K562 (cell line): Measurements from ENCODE around the gene SLC28A3. TPM values are rescaled to one million over a fixed set of nuclear protein-coding genes. Genes with fewer than 3 reads are reported as not detected.
"Not testable (repeated sequence)": the region's sequence is repeated elsewhere in the genome, so short reads cannot be mapped to it uniquely, and the experiment has no call there.

Experiments
- ATAC-seq: fragments of 200-7000 bp; cut with Tn5 transposase; 3 replicates; pipeline ENCODE4 v1.9.1; 2020; ENCODE audit warnings: moderate library complexity
- BruUV-seq: library from RNA; stranded (reverse); fragments of 400-500 nt; replicated peaks from 2 replicates; lab custom pipeline; 2021; lab: Mats Ljungman, UMichigan
- CTCF ChIA-PET: fragments of 300-600 bp; formaldehyde crosslinking; extraction: SDS; loops from one replicate; lab custom pipeline; 2021; ENCODE audit warnings: low intra/inter-chr PET ratio; lab: Yijun Ruan, JAX
- POLR2A ChIA-PET: fragments of 300-600, 350-650 bp; sonication (Branson Sonifier 250); formaldehyde crosslinking; extraction: SDS; loops from one replicate; lab custom pipeline; 2021; ENCODE audit warnings: antibody characterized with exemption, inconsistent platforms; lab: Yijun Ruan, JAX
- DNase-seq, 4 experiments: peaks; one replicate each; pipeline versions ENCODE4 v3.0.0 to v3.0.0-alpha.2; 2011 to 2018; ENCODE audit warnings: low spot score in 3 of 4, mixed read lengths in 3 of 4; ENCODE audit errors: extremely low read depth in 1 of 4
- FAIRE-seq: peaks from 2 replicates; lab custom pipeline; 2011; peaks lifted over from hg19 to GRCh38; lab: Jason Lieb, UNC
- H2AFZ ChIP-seq: 2 replicates; pipeline ENCODE4 v1.6.0; 2011; ENCODE audit warnings: low read depth, low read length, control low read depth, inconsistent platforms
- H3K27ac ChIP-seq: fragments of 200-600 bp; 3 replicates; pipeline ENCODE4 v1.8.0; 2011; ENCODE audit warnings: low read depth, mild to moderate bottlenecking, control low read depth, inconsistent platforms, low read length, moderate library complexity, mixed read lengths; ENCODE audit errors: extremely low read depth
- H3K27me3 ChIP-seq, 2 experiments: fragments of 300-600 bp in 1 of 2; 2 replicates in 1 of 2; 3 replicates in 1 of 2; pipeline versions ENCODE4 v1.6.0 to v1.8.0; 2011; ENCODE audit warnings: inconsistent platforms in 2 of 2, low read length in 2 of 2, mild to moderate bottlenecking in 1 of 2, mixed read lengths in 1 of 2, moderate library complexity in 1 of 2; ENCODE audit not compliant: control insufficient read depth in 2 of 2, insufficient read depth in 2 of 2
- H3K36me3 ChIP-seq: fragments of 300-600 bp; 3 replicates; pipeline ENCODE4 v1.8.0; 2011; ENCODE audit warnings: mild to moderate bottlenecking, low read length, inconsistent platforms; ENCODE audit not compliant: control insufficient read depth, insufficient read depth
- H3K4me1 ChIP-seq, 2 experiments: fragments of 200-600 bp in 1 of 2; replicated peaks in 1 of 2; 2 replicates in 1 of 2; 3 replicates in 1 of 2; pipeline versions ENCODE4 v1.5.1 to v1.8.0; 2011; ENCODE audit warnings: inconsistent platforms in 2 of 2, low read length in 2 of 2, mild to moderate bottlenecking in 1 of 2, mixed read lengths in 1 of 2, moderate library complexity in 1 of 2; ENCODE audit not compliant: control insufficient read depth in 2 of 2, insufficient read depth in 2 of 2
- H3K4me2 ChIP-seq: 2 replicates; pipeline ENCODE4 v1.6.1; 2011; ENCODE audit warnings: low read length, control low read depth, inconsistent platforms, mixed read lengths; ENCODE audit not compliant: insufficient read depth
- H3K4me3 ChIP-seq: fragments of 200-600 bp; sonication (generic), shearing (Covaris generic); 2 replicates; pipeline ENCODE4 v1.5.1; 2016; ENCODE audit warnings: control low read depth, inconsistent platforms
- H3K79me2 ChIP-seq: fragments of 200-600 bp; 3 replicates; pipeline ENCODE4 v1.8.0; 2011; ENCODE audit warnings: low read length, inconsistent platforms; ENCODE audit not compliant: control insufficient read depth, insufficient read depth
- H3K9ac ChIP-seq, 2 experiments: 2 replicates each; pipeline versions ENCODE4 v1.6.0 to v1.6.1; 2011; ENCODE audit warnings: low read depth in 2 of 2, low read length in 2 of 2, control low read depth in 1 of 2, inconsistent platforms in 1 of 2, mild to moderate bottlenecking in 1 of 2, mixed read lengths in 1 of 2; ENCODE audit not compliant: insufficient read depth in 1 of 2
- H3K9me1 ChIP-seq: one replicate; pipeline ENCODE4 v1.6.0; 2011; ENCODE audit warnings: inconsistent platforms, mild to moderate bottlenecking, low read length, moderate library complexity; ENCODE audit not compliant: control insufficient read depth, insufficient read depth
- H3K9me3 ChIP-seq: replicated peaks from 2 replicates; pipeline ENCODE4 v1.5.1; 2011; ENCODE audit warnings: low read depth, low read length, inconsistent platforms; ENCODE audit not compliant: control insufficient read depth, insufficient read depth
- H4K20me1 ChIP-seq: replicated peaks from 2 replicates; pipeline ENCODE4 v1.6.1; 2011; ENCODE audit warnings: low read length, inconsistent platforms, mixed read lengths; ENCODE audit not compliant: control insufficient read depth, insufficient read depth
- HINFP ChIP-seq: fragments of 450-650 bp; conservative IDR thresholded peaks from 2 replicates; pipeline ENCODE4 v1.6.1; 2016; ENCODE audit warnings: missing genetic modification characterization, low read depth, mild to moderate bottlenecking, control low read depth, missing compliant biosample characterization
- WGBS: fragments of 100-300 bp; shearing (Covaris generic); methylation state at CpG from one replicate; pipeline ENCODE4 v1.1.6; 2016; ENCODE audit warnings: low coverage, mixed read lengths; ENCODE audit not compliant: insufficient coverage; ENCODE audit errors: missing lambda C conversion rate; 5-methylcytosine and 5-hydroxymethylcytosine counted together
- in situ Hi-C: fragments of 300-500 bp; cut with MboI; formaldehyde crosslinking; loops from 4 replicates; pipeline ENCODE4 v1.15.0; 2018; ENCODE audit warnings: inconsistent platforms, mixed read lengths
- intact Hi-C: fragments of 100-400 bp; cut with micrococcal nuclease; formaldehyde crosslinking; loops from 2 replicates; pipeline ENCODE4 v1.14.2; 2022
- polyA plus RNA-seq, 8 experiments: library from polyadenylated mRNA; depleted of rRNA in 4 of 8; stranded (reverse) in 5 of 8; unstranded in 3 of 8; fragments of >200 nt; fragmentation: Nextera tagmentation in 2 of 8; fragmentation: Illumina TruSeq in 1 of 8; extraction: Ambion mirVana in 2 of 8; extraction: Trizol in 1 of 8; gene quantifications; 2 replicates each; pipeline versions ENCODE4 v1.2.1 to v1.2.3, GENCODE V29; 2011 to 2014; ENCODE audit warnings: inconsistent platforms in 1 of 8, missing spikeins in 1 of 8
- total RNA-seq, 7 experiments: library from RNA; depleted of rRNA in 6 of 7; stranded (reverse); fragments of >200 nt in 6 of 7; fragmentation: Illumina TruSeq in 2 of 7; extraction: Trizol in 2 of 7; gene quantifications; 2 replicates each; pipeline versions ENCODE4 v1.2.1 to v1.2.3, GENCODE V29; 2011 to 2021; ENCODE audit warnings: low replicate concordance in 1 of 7

The SLC28A3 gene
- total and polyA plus RNA-seq, 9 of the 15 experiments (the other 6 are each of a cell fraction or from before 2014, with no cell fraction given), result not detected

- no peak overlapping the region for H3K4me2 ChIP-seq
- ATAC-seq (no peak), DNase-seq (no peak), FAIRE-seq (no peak)
- H3K27me3 ChIP-seq, result no peaks in the 10 kb centered on the region
- no peaks in the 10 kb centered on the region for H3K4me1 ChIP-seq
- no peak overlapping the region for H2AFZ ChIP-seq
- no peaks in the 10 kb centered on the region for H3K79me2 ChIP-seq
- H4K20me1 ChIP-seq, result no peaks in the 10 kb centered on the region
- no peak overlapping the region for H3K27ac ChIP-seq
- ChIA-PET POLR2A (no interaction called here), CTCF (no interaction called here)
- H3K9me1 ChIP-seq, result no peaks in the 10 kb centered on the region
- 71% methylated on average over 1 of the region's 1 CpG for WGBS
- BruUV-seq, result no TSS peak
- TF ChIP-seq HINFP (tag), result no peak
- no peak overlapping the region for H3K4me3 ChIP-seq
- H3K36me3 ChIP-seq, result no peaks in the 10 kb centered on the region
- H3K9ac ChIP-seq, result no peak overlapping the region
- H3K9me3 ChIP-seq, result no peaks in the 10 kb centered on the region
- in situ Hi-C loops, result no loop called here
- intact Hi-C loops, result no loop called here
These were observed 26.1 kb upstream of the SLC28A3 start for GRCh38 chr9:84366683-84367082.

GRCh38 chr9:84364894-84365490 lies 24.4 kb upstream of the SLC28A3 start:
- in situ Hi-C loops, result not testable (repeated sequence)

More at GRCh38 chr9:84364894-84365490, 24.4 kb upstream of the SLC28A3 start:
- BruUV-seq, H4K20me1 ChIP-seq, H3K9ac ChIP-seq, intact Hi-C loops, H3K27ac ChIP-seq, H3K9me3 ChIP-seq, H3K79me2 ChIP-seq, H2AFZ ChIP-seq, H3K4me3 ChIP-seq, FAIRE-seq, CTCF ChIA-PET, H3K4me1 ChIP-seq, H3K4me2 ChIP-seq, ATAC-seq, H3K27me3 ChIP-seq, DNase-seq, H3K9me1 ChIP-seq, H3K36me3 ChIP-seq: not testable (repeated sequence)
- POLR2A ChIA-PET, result interaction anchor here (0.8 kb wide), 1 partner anchor 29 kb away, joined by 3 read pairs; no protein-coding TSS in a partner anchor
- 8% methylated on average over 1 of the region's 1 CpG for WGBS
